SK-N-SH treated with all-trans-retinoic acid at 6 μM for 48 hours (cell line): ENCODE measurements around the gene CPAMD8.

Experiments used
- PATZ1 ChIP-seq: fragments of 250-450 bp; sonication (Bioruptor Pico); IDR thresholded peaks from 2 replicates; pipeline ENCODE4 v1.8.0; 2020; ENCODE audit warnings: mild to moderate bottlenecking, moderate library complexity, borderline replicate concordance
- ZNF8 ChIP-seq: fragments of 450-650 bp; formaldehyde crosslinking; IDR thresholded peaks from 2 replicates; pipeline ENCODE4 v1.5.0; 2020; ENCODE audit warnings: mild to moderate bottlenecking, moderate library complexity

- TF ChIP-seq PATZ1 (CRISPR knock-in tag): no peak
- no peak for TF ChIP-seq ZNF8 (CRISPR knock-in tag)
Measured at GRCh38 chr19:16872728-16873127, 153.9 kb downstream of the CPAMD8 start.
